A204.1 (cell line): ENCODE measurements around the gene SLC11A2.
"Not testable (repeated sequence)": the region's sequence is repeated elsewhere in the genome, so short reads cannot be mapped to it uniquely, and the experiment has no call there.

Source experiments
- FAIRE-seq: peaks from 2 replicates; lab custom pipeline; 2012; peaks lifted over from hg19 to GRCh38; lab: Jason Lieb, UNC

The SLC11A2 gene

DNA sequence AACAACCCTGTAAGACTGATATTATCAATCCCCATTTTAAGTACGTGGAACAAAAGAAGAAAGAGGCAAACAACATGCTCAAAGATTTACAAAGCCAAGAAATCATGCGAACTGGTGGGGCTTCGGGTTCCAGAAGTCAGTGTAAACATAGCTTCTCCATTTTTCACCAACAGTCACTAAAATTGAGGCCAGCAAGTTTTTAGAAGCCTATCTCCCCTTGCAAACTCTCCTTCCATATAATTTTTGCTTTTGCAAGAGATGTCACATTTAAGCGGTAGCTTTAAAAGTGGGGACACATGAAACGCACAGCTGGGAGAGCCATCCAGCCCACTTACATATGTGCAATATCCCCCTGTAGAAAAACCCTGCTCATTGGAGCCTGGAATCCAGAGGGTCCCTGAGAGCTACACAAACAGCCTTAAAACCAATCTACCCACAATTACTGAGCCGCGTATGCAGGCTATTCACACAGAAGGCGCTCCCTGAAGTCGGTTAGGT is 797 bp downstream of the SLC11A2 start:
- no peak for FAIRE-seq

DNA sequence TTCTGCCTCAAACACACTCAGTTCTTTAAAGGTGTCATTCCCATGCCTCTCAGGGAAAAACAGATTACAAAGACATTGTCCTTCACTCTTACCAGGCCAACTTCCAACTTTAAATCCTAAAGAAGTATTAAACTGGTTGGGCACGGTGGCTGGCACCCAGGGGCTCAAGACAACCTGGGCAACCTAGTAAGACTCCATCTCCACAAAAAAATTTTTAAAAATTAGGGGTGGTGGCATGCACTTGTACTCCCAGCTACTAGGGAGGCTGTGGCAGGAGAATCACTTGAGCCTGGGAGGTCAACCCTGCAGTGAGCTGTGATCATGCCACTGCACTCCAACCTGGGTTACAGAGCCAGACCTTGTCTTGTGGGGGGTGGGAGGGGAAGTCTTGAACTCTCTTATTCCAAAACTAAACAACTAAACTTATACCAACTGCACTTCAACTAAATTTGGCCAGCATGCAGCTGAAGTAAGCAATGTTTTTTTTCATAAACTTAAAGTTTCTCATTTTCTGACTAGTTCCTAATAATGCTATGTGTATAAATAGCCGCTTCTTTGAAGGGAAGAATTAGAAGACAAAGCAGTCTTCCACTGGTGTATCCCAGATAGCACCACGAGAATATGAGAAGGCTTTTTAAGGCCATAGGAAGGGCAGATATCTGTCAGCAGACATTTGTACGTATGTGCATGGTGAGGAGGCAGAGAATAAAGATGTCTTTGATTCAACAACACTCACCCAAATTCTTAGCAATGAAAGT is 2.4 kb downstream of the SLC11A2 start:
- no peak for FAIRE-seq

DNA sequence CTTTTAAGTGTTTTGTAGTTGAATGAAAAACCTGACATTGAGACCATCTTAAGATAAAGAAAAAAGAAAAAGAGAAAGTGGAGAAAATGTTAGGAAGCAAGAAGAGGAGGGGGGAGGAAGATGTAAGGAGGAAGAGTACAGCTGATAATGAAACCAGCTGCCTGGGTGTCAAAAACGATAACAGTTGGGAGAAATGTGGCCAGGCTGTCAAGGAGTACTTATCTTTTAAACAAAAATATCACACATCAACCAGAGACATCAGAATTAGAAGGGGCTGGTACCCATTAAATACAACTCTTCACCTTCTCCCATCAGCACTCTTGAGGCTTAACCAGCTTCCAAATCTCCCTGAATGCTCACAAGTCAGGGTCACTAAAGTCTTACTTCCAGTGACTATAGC is 4.5 kb downstream of the SLC11A2 start:
- no peak for FAIRE-seq

DNA sequence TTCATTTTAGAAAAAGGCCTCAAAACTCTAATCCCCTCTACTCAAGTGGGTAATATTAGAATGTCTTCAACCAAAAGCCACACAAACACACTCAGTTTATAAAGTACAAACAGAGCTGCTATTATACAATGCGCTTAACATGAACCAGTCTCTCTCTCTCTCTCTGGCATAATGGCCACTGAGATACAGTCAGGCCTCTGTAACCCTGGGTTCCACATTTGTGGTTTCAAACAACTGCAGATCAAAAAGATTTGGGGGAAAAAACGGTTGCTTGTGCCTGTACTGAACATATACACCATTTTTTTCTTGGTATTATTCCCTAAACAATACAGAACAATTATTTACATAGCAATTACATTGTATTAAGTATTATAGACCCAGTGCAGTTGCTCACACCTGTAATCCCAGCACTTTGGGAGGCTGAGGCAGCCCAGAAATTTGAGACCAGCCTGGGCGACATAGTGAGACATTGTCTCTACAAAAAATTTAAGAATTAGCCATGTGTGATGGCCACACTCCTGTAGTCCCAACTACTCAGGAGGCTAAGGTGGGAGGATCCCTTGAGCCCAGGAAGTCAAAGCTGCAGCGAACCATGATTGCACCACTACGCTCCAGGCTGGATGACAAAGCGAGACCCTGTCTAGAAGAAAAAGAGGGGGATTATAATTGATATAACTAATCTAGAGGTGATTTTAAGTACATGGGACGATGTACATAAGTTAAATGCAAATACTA is 5.6 kb downstream of the SLC11A2 start:
- FAIRE-seq, result no peak

DNA sequence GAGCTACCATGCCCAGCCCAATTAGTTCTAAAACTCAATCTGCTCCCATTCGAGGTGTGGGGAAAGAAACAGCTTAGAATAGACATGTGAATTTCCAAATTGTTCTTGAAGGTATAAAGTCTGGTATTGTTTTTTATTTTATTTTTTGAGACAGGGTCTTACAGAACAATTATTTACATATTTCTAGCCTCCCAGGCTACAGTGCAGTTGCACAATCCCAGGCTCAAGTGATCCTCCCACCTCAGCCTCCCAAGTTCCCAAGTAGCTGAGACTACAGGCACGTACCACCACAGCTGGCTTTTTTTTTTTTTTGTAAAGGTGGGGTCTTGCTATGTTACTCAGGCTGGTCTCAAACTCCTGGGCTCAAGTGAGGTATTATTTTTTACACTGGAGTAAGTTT is 6.3 kb downstream of the SLC11A2 start:
- no peak for FAIRE-seq

DNA sequence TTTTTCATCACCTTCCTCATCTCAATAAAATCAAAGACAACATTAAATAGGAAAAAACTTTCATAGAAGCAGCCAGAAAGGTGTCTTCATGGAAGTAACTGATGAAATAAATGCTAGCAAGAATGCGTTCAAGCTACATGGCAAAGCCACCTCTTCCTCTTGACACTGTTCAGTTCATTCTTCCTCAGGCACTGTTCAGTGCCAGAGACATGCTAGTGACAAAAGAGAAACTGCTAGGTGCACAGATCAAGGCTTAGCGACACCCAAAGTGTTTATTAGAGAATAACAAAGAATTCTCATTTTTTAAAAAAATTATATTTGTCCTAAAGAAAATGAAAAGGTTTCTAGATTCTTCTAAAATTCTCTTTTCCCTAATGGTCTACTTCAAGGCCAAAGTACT is 7.2 kb downstream of the SLC11A2 start:
- FAIRE-seq, result no peak

DNA sequence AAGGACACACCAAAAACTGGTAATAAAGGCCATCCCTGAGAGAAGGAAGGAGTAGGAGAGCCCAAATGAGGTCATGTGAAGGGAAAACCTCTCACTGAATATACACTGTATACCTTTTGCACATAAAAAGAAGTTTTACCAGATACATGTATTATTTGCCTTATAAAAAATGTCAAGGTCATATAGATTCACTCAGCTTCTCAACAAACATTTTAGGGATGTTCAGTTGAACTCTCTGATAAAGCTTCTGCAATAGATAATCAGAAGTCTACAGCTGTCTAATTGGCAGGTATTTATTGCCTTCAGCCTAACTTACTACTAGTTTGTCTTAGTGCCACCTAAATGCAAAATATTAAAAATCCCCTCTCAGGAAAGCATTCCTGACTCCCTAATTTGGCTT is 8.7 kb downstream of the SLC11A2 start:
- no peak for FAIRE-seq

DNA sequence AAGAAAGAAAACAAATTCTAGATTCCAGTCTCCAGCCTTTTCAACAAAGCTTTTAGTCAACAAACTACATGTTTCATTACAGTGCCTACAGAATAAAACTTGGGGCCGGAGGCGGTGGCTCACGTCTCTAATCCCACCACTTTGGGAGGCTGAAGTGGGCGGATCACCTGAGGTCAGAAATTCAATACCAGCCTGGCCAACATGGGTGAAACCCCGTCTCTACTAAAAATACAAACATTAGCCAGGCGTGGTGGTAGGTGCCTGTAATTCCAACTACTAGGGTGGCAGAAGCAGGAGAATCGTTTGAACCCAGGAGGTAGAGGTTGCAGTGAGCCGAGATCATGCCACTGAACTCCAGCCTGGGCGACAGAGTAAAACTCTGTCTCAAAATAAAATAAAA is 11.7 kb downstream of the SLC11A2 start:
- not testable (repeated sequence) for FAIRE-seq

DNA sequence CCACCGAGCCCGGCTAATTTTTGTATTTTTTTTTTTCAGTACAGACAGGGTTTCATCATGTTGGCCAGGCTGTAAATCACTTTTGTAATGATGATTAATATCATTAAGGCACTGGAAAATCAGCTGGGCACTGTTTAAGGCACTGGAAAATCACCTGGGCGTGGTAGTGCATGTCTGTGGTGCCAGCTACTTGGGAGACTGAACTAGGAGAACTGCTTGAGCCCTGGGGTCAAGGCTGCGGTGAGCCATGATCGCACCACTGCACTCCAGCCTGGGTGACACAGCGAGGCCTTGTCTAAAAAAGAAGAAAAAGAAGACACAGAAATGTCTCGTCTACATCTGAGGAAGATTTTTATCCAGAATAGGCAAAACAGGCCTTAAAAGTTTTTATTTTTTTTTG is 12.7 kb downstream of the SLC11A2 start:
- FAIRE-seq, result no peak

DNA sequence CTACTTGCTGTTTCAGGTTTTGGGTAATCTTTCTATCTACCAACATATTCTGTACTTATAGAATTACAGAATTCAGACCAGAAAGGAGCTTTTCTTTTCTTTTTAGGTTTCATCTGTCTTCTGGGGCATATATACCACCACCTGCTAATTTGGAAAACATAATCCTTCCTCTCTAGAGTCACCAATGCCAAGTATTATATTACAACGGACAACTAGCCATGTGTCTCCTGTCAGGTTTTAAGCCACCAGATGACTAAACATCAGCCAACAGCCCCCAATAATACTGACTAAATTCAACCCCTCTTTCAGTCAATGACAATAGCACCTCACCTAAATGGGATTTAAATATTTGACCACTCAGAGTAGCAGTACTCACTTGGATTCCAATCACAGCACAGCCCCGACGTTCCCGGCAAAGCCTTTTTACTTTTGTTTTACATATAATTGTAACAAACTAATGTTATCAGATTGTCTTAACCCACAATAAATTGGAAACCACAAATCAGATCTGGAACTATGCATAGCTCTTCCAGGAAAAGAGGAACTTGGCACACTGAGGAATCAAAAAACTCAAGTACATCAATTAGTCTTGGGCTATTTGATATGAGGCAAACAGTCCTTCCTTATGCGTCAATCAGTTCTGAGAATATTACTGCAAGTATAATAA is 13.5 kb downstream of the SLC11A2 start:
- no peak for FAIRE-seq

DNA sequence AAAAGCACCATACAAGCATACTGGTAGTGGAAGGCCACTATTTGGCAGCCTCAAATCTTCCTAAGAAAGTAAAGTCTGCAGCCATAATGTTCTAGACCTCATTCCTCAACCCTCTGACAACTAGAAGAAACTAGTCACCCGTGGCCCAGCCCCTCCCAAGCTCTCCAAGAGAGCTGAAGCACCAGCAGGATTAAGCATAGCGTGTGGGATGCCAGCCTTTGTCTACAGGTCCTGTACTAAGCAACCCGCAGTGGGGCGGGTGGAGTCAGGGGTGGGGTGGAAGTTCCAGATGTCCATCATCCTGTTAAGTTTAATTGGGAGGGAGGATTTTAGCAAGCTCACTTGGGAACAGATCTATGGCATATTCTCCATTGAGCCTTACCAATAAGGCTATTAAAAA is 14.2 kb downstream of the SLC11A2 start:
- no peak for FAIRE-seq

DNA sequence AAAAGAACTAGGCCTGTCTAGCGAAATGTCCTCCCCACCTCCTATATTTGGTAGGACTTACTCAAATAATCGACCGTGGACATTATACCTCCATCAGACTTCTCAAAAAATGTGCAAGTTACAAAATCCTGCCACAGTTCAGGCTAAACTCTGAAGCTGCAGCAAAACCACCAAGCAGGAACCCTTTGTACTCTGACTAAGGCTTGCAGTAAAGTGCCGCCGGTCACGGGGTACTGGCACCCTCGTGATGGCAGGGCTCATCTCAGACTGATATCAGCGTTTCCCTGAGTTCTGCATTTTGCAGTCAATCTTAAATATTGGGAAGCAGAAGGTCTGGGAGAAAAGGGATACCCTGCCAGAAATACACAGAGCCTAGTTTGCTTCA is 17.1 kb downstream of the SLC11A2 start:
- FAIRE-seq, result no peak

DNA sequence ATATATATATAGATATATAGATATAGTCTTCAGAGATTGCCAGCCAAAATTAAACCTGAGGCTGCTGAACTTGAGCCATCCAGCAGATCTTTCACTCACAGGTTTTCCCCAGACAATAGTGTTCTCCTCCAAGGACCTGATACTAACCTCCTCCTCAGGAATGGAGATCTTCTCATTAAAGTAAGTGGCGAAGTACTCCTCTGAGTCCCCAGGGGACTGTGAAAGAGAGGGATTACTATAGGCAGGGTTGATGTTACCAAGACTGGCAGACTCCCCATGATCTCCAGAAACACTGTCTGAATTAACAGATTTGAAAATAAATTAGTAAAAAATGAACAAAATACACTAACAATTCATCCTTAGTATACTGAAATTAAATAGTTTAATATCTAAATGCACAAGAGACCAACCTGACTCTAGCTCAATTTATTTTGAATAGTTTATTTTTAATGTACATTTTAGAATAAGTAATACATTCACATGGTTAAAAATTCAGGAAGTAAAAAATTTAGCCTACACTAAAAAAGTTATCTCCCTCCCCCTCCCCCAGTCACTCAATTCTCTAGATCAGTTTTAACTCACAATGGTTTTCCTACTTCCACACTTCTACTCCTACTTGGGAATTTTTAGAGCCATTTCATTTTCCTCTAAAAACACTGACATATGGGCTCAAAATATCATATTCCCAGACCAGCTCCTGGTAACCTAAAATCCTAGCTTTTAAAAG is 17.7 kb downstream of the SLC11A2 start:
- FAIRE-seq, result no peak

DNA sequence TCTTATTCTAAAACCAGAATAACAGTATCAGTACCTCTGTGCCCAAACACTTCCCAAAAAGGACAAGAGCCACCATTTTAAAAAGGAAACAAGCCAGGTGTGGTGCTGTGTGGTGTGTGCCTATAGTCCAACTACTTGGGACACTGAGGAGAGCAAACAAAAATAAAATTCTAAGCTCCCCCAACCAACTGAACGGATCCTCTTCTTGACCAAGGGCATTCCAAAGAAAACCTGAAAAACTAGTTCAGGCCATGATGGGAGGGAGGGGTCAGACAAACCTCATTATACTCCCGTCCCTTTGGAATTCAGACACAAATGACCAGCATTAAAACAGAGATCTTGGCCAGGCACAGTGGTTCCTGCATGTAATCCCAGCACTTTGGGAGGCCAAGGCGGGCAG is 20.5 kb downstream of the SLC11A2 start:
- FAIRE-seq, result no peak

DNA sequence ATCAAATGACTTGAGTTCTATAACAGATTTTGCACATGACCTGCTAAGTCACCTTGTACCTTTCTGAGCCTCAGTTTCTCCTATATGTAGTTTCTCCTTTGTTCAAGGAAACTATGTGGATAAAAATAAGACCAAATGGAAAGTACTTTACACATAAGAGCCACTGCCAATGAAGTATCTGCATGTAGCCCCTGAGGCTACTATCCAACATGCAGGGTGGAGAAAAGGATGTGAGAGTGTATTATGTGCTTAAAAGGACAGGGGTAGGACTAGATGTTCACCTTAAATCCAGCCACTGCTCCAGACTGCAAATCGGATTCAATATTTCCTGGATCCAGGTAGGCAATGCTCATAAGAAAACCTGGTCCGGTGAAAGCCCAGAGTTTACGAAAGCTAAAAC is 21.2 kb downstream of the SLC11A2 start:
- FAIRE-seq, result no peak

DNA sequence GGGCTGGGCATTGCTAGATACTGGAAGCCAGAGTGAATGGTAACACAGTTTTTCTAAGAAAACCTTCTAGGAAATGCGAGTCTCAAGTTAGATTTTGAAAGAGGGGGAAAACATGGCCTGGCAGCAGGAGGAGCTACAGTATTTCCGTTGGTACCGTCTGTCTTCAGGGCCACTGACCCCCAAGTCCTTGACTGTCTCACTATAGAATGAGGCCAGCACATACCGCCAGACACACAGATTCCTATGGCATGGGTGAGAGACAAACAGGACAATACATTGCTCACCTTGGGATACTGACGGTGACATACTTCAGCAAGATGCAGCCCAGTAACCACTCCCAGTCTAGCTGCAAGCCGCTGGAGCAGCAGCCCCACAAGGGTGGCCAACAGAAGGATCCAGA is 21.7 kb downstream of the SLC11A2 start:
- FAIRE-seq, result no peak

DNA sequence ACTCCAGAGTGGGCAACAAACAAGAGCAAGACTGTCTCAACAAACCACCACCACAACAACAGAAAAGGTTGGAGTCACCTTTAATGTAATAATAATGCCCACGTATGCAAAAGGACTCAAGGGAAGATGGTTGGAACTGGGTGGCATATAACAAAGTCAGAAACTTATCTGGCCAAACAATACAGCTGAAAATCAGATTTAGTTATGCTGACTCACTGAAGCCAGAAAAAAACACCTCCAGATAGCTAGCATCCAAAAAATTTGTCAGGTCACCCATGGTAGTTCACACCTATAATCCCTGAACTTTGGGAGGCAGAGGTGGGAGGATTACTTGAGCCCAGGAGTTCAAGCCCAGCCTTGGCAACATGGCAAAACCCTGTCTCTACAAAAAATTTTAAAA is 24.4 kb downstream of the SLC11A2 start:
- no peak for FAIRE-seq

DNA sequence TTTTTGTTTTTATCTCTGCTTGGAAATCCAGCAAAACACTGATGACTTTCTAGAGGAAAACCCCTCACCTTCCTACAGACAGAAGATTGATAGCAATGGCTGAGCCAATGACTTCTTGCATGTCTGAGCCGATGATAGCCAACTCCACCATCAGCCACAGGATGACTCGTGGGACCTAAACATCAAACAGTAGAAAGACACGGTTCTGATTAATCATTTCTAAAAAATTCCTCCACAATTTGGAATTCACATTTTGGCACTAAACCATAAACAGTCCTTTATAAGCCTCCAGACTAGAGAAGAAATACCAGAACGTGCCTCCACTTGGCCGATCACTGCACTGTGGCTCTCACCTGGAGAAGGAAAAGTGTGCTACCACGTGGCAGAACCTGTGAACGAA is 25.9 kb downstream of the SLC11A2 start:
- no peak for FAIRE-seq

DNA sequence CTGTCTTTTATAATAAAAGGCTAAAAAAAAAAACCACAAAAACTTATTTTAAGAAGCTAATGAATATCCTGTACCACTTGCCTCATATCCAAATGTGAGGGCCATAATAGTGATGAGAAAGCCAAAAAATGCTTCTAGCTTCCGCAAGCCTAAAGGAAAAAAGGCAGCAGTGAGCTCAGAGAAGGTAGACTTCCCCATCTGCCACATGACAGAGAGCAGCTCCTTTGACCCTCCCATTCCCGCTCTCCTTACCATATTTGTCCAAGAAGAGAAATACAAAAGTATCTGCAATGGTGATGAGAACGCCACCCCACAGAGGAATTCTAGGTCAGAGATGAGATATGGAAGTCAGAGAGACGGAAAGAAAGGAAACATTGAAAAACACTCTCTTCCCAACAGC is 27.1 kb downstream of the SLC11A2 start:
- FAIRE-seq, result no peak

DNA sequence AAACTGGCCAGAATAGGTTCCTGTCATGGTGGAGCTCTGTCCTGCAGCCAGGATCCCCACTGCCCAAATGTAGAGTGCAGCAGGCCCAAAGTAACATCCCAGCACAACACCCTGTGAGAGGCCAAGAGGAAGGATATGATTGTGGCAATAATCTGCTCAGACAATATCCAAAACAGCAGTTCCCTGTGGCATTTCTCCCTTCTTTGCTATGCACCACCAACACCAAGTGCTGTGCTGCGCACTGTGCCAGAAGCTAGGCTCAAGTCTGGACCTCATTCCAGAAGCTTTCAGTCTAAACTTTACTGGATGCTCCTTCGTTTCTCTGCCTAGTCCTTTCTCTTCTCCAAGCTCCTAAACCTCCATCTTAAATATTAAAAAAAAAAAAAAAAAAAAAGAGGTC is 33.4 kb downstream of the SLC11A2 start:
- no peak for FAIRE-seq

DNA sequence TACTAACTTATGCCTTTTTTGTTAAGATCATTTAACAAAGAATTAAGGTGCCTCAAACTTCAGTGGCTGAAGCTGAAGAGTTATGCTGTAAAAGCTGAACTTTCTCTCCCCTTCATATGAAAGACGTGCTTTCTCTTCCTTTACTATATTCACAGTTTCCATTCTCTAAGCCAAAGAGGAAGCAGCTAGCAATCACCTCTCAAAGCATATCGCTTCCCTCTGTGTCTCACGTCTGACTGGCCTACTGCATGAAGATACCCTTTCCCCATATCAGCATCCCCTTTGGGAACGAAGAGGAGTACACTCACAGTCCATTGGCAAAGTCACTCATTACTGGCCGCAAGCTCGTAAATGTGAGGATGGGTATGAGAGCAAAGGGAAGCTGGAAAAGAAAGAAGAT is 34.9 kb downstream of the SLC11A2 start:
- no peak for FAIRE-seq

DNA sequence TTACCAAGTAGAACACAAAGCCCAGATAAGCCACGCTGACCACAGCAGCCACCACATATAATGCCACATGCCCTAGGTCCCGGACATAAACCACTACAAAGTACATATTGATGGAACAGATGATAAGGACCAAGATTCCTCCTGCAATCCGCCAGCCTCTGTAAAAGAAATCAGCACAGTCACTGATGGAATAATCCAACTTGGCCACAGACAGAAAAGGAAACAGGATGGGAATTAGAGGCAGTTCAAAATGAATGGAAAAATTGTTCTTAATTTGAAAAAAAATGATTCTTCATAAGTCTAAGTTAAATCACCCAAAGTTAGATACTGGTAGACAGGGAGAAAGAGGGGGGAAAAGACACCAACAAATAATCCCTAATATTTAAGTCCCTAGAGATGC is 35.4 kb downstream of the SLC11A2 start:
- no peak for FAIRE-seq
